Thoracic aorta (tissue), 2 donors: ENCODE results near the gene SPINT2. TPM values are rescaled to one million over a fixed set of nuclear protein-coding genes. Genes with fewer than 3 reads are reported as not detected.

Experiments
- ATAC-seq: fragments of 150-250 bp; one replicate; pipeline ENCODE4 v1.8.0; 2017; ENCODE audit warnings: low read depth; ENCODE audit not compliant: insufficient number of reproducible peaks, low FRiP score
- DNase-seq: peaks from one replicate; pipeline ENCODE4 v3.0.0-alpha.2; 2020; ENCODE audit warnings: low spot score
- H3K27ac ChIP-seq, 2 donors: fragments of 200-600 bp; sonication (generic); 1 replicate in 1 of 2; 2 replicates in 1 of 2; pipeline ENCODE4 v1.5.1; 2016; ENCODE audit warnings: mild to moderate bottlenecking in 2 of 2, moderate library complexity in 2 of 2
- H3K27me3 ChIP-seq: fragments of 200-600 bp; sonication (generic); replicated peaks from 2 replicates; pipeline ENCODE4 v1.6.0; 2016; ENCODE audit warnings: mild to moderate bottlenecking; ENCODE audit not compliant: insufficient read depth
- H3K36me3 ChIP-seq: fragments of 200-600 bp; sonication (generic); one replicate; pipeline ENCODE4 v1.5.1; 2016
- H3K4me1 ChIP-seq, 2 donors: fragments of 200-600 bp; sonication (generic); 1 replicate in 1 of 2; 2 replicates in 1 of 2; pipeline versions ENCODE4 v1.5.1 to v1.6.0; 2016; ENCODE audit warnings: low read depth in 2 of 2, mild to moderate bottlenecking in 1 of 2; ENCODE audit not compliant: control insufficient read depth in 1 of 2
- H3K4me3 ChIP-seq: fragments of 200-600 bp; sonication (generic); 2 replicates; pipeline ENCODE4 v1.5.1; 2016; ENCODE audit warnings: mild to moderate bottlenecking
- H3K9me3 ChIP-seq: fragments of 200-600 bp; sonication (generic); 2 replicates; pipeline ENCODE4 v1.5.1; 2016
- total RNA-seq, 2 donors: library from RNA; depleted of rRNA; stranded (reverse); fragments of >200 nt; gene quantifications; one replicate each; pipeline versions ENCODE4 v1.1.0 to v1.2.3, GENCODE V29; 2016
- TF ChIP-seq, protein P1 (sequence below): fragments of 200-600 bp; sonication (generic); IDR thresholded peaks from one replicate; pipeline ENCODE4 v1.5.1; 2019; ENCODE audit warnings: antibody characterized with exemption

SPINT2 gene
- total RNA-seq, 2 donors from 2014 or later = 218 to 480 TPM

DNA sequence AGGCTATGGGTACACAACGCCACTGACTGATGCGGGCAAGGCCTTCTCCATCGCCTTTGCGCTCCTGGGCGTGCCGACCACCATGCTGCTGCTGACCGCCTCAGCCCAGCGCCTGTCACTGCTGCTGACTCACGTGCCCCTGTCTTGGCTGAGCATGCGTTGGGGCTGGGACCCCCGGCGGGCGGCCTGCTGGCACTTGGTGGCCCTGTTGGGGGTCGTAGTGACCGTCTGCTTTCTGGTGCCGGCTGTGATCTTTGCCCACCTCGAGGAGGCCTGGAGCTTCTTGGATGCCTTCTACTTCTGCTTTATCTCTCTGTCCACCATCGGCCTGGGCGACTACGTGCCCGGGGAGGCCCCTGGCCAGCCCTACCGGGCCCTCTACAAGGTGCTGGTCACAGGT lies 62.2 kb downstream of the SPINT2 start:
- TF ChIP-seq, protein P1, sequence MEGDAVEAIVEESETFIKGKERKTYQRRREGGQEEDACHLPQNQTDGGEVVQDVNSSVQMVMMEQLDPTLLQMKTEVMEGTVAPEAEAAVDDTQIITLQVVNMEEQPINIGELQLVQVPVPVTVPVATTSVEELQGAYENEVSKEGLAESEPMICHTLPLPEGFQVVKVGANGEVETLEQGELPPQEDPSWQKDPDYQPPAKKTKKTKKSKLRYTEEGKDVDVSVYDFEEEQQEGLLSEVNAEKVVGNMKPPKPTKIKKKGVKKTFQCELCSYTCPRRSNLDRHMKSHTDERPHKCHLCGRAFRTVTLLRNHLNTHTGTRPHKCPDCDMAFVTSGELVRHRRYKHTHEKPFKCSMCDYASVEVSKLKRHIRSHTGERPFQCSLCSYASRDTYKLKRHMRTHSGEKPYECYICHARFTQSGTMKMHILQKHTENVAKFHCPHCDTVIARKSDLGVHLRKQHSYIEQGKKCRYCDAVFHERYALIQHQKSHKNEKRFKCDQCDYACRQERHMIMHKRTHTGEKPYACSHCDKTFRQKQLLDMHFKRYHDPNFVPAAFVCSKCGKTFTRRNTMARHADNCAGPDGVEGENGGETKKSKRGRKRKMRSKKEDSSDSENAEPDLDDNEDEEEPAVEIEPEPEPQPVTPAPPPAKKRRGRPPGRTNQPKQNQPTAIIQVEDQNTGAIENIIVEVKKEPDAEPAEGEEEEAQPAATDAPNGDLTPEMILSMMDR = no peak
- H3K4me3 ChIP-seq = no peak overlapping the region
- no peak overlapping the region for H3K27ac ChIP-seq
- H3K4me1 ChIP-seq = peaks cover 16 to 21% of the 10 kb centered on the region in 2 donors
- peaks cover 27% of the 10 kb centered on the region for H3K36me3 ChIP-seq
- H3K27me3 ChIP-seq = no peaks in the 10 kb centered on the region
- ATAC-seq (no peak), DNase-seq (no peak)
- H3K9me3 ChIP-seq = no peaks in the 10 kb centered on the region

GRCh38 chr19:38329651-38330050 lies 65.3 kb downstream of the SPINT2 start:
- H3K4me3 ChIP-seq = no peak overlapping the region
- DNase-seq = no peak
- H3K36me3 ChIP-seq = peaks cover 27% of the 10 kb centered on the region
- ATAC-seq = no peak
- H3K27me3 ChIP-seq = no peaks in the 10 kb centered on the region
- no peak overlapping the region for H3K27ac ChIP-seq
- TF ChIP-seq, protein P1 = no peak
- no peaks in the 10 kb centered on the region for H3K4me1 ChIP-seq
- no peaks in the 10 kb centered on the region for H3K9me3 ChIP-seq

DNA sequence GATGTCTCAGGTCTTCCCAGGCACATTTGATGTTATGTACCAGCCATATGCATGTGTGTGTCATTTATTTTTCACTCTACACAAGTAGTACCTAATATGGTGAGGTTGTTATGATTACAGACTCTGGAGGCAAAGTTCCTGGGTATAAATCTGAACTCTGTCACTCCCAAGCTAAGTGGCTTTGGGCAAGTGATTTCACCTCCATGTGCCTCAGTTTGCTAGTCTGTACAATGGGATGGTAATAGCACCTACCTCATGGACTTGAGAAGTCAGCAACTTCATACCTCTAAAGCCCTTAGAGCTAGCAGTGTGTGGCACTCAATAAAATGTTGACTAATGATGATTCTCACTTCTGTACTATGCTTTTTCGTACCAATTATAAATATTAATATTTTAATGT lies 67.4 kb downstream of the SPINT2 start:
- Histone ChIP-seq H3K36me3 (peaks cover 18% of the 10 kb centered on the region), H3K4me1 (peaks cover 0 to 3% of the 10 kb centered on the region in 2 donors), H3K4me3 (no peak overlapping the region), H3K9me3 (no peaks in the 10 kb centered on the region), H3K27ac (no peak overlapping the region), H3K27me3 (no peaks in the 10 kb centered on the region)
- no peak for ATAC-seq
- TF ChIP-seq, protein P1 = no peak
- DNase-seq = no peak

GRCh38 chr19:38333245-38333644 lies 68.9 kb downstream of the SPINT2 start:
- no peaks in the 10 kb centered on the region for H3K9me3 ChIP-seq

GRCh38 chr19:38335949-38336637 lies 71.7 kb downstream of the SPINT2 start:
- H3K36me3 ChIP-seq = peaks cover 4% of the 10 kb centered on the region
- H3K9me3 ChIP-seq = no peaks in the 10 kb centered on the region
- TF ChIP-seq, protein P1 = no peak
- H3K27me3 ChIP-seq = no peaks in the 10 kb centered on the region
- DNase-seq = peak; percentile 85
- peak overlapping the region; percentile 90 to 93 for H3K27ac ChIP-seq
- H3K4me3 ChIP-seq = peak overlapping the region; percentile 96
- peaks cover 5 to 28% of the 10 kb centered on the region in 2 donors for H3K4me1 ChIP-seq
- peak; percentile 87 for ATAC-seq

More at GRCh38 chr19:38333245-38333644, 68.9 kb downstream of the SPINT2 start:
- no peak for ATAC-seq
- TF ChIP-seq, protein P1 = no peak
- no peak overlapping the region for H3K27ac ChIP-seq
- no peak overlapping the region for H3K4me3 ChIP-seq
- peaks cover 5 to 16% of the 10 kb centered on the region in 2 donors for H3K4me1 ChIP-seq
- peaks cover 3% of the 10 kb centered on the region for H3K36me3 ChIP-seq
- no peak for DNase-seq
- no peaks in the 10 kb centered on the region for H3K27me3 ChIP-seq
